Trophoblast cell (in vitro differentiated cells and primary cell): ENCODE results near the gene FRMD8.
"Not testable (repeated sequence)": the region's sequence is repeated elsewhere in the genome, so short reads cannot be mapped to it uniquely, and the experiment has no call there.

Experiments used
- DNase-seq, 2 donors: peaks; one replicate each; pipeline ENCODE4 v3.0.0-alpha.2; 2016
- H2AFZ ChIP-seq: 2 replicates; pipeline ENCODE4 v1.6.1; 2013; ENCODE audit warnings: low read length, moderate library complexity, mild to moderate bottlenecking; ENCODE audit not compliant: insufficient read depth, poor library complexity
- H2AK5ac ChIP-seq: 2 replicates; pipeline ENCODE4 v1.6.1; 2013; ENCODE audit warnings: mild to moderate bottlenecking, low read length
- H2BK120ac ChIP-seq: 2 replicates; pipeline ENCODE4 v1.6.1; 2013; ENCODE audit warnings: low read length, mild to moderate bottlenecking, moderate library complexity; ENCODE audit not compliant: insufficient read depth, poor library complexity
- H2BK12ac ChIP-seq: 2 replicates; pipeline ENCODE4 v1.6.1; 2013; ENCODE audit warnings: mild to moderate bottlenecking, low read length, moderate library complexity
- H2BK5ac ChIP-seq: 2 replicates; pipeline ENCODE4 v1.6.1; 2013; ENCODE audit warnings: low read length, low read depth, moderate library complexity, mild to moderate bottlenecking; ENCODE audit not compliant: poor library complexity
- H3K14ac ChIP-seq: 2 replicates; pipeline ENCODE4 v1.6.1; 2013; ENCODE audit warnings: mild to moderate bottlenecking, low read length
- H3K18ac ChIP-seq: 2 replicates; pipeline ENCODE4 v1.6.1; 2013; ENCODE audit warnings: mild to moderate bottlenecking, low read length
- H3K23ac ChIP-seq: 2 replicates; pipeline ENCODE4 v1.6.1; 2013; ENCODE audit warnings: low read length
- H3K27ac ChIP-seq: 2 replicates; pipeline ENCODE4 v1.5.1; 2013; ENCODE audit warnings: low read depth, mild to moderate bottlenecking, inconsistent platforms, low read length, moderate library complexity
- H3K27me3 ChIP-seq: 2 replicates; pipeline ENCODE4 v1.6.1; 2013; ENCODE audit warnings: inconsistent platforms, mild to moderate bottlenecking, low read length, moderate library complexity; ENCODE audit not compliant: insufficient read depth
- H3K36me3 ChIP-seq, 2 experiments: 1 replicate in 1 of 2; 2 replicates in 1 of 2; pipeline ENCODE4 v1.6.1; 2013; ENCODE audit warnings: low read length in 2 of 2, mild to moderate bottlenecking in 2 of 2, moderate library complexity in 1 of 2; ENCODE audit not compliant: insufficient read depth in 2 of 2, control insufficient read depth in 1 of 2
- H3K4ac ChIP-seq: 2 replicates; pipeline ENCODE4 v1.6.1; 2013; ENCODE audit warnings: low read depth, mild to moderate bottlenecking, low read length, moderate library complexity
- H3K4me1 ChIP-seq, 2 experiments: 1 replicate in 1 of 2; 2 replicates in 1 of 2; pipeline ENCODE4 v1.6.1; 2013; ENCODE audit warnings: low read length in 2 of 2, mild to moderate bottlenecking in 2 of 2, moderate library complexity in 1 of 2; ENCODE audit not compliant: insufficient read depth in 2 of 2, control insufficient read depth in 1 of 2
- H3K4me2 ChIP-seq: 2 replicates; pipeline ENCODE4 v1.6.1; 2013; ENCODE audit warnings: inconsistent platforms, mild to moderate bottlenecking, low read length, moderate library complexity
- H3K4me3 ChIP-seq: 2 replicates; pipeline ENCODE4 v1.5.1; 2013; ENCODE audit warnings: mild to moderate bottlenecking, low read depth, low read length, inconsistent platforms
- H3K79me1 ChIP-seq: one replicate; pipeline ENCODE4 v1.6.1; 2013; ENCODE audit warnings: low read length
- H3K79me2 ChIP-seq: 2 replicates; pipeline ENCODE4 v1.6.1; 2013; ENCODE audit warnings: low read length, mild to moderate bottlenecking; ENCODE audit not compliant: control insufficient read depth, insufficient read depth, poor library complexity
- H3K9ac ChIP-seq: 2 replicates; pipeline ENCODE4 v1.6.1; 2013; ENCODE audit warnings: mild to moderate bottlenecking, low read length
- H3K9me3 ChIP-seq: 2 replicates; pipeline ENCODE4 v1.6.1; 2013; ENCODE audit warnings: low read depth, mild to moderate bottlenecking, control low read depth, inconsistent platforms, low read length; ENCODE audit not compliant: insufficient read depth
- H4K12ac ChIP-seq: 2 replicates; pipeline ENCODE4 v1.6.1; 2013; ENCODE audit warnings: low read depth, mild to moderate bottlenecking, low read length, moderate library complexity
- H4K8ac ChIP-seq: 2 replicates; pipeline ENCODE4 v1.6.1; 2013; ENCODE audit warnings: low read depth, mild to moderate bottlenecking, low read length, moderate library complexity
- H4K91ac ChIP-seq: one replicate; pipeline ENCODE4 v1.6.1; 2013; ENCODE audit warnings: low read depth, mild to moderate bottlenecking, low read length, moderate library complexity
- WGBS: extraction: QIAGEN DNeasy Blood & Tissue Kit; methylation state at CpG from one replicate; pipeline ENCODE4 v1.1.7; 2013; ENCODE audit warnings: missing lambda C conversion rate; ENCODE audit not compliant: insufficient read length, insufficient coverage; ENCODE audit errors: extremely low coverage; 5-methylcytosine and 5-hydroxymethylcytosine counted together

FRMD8 gene

DNA sequence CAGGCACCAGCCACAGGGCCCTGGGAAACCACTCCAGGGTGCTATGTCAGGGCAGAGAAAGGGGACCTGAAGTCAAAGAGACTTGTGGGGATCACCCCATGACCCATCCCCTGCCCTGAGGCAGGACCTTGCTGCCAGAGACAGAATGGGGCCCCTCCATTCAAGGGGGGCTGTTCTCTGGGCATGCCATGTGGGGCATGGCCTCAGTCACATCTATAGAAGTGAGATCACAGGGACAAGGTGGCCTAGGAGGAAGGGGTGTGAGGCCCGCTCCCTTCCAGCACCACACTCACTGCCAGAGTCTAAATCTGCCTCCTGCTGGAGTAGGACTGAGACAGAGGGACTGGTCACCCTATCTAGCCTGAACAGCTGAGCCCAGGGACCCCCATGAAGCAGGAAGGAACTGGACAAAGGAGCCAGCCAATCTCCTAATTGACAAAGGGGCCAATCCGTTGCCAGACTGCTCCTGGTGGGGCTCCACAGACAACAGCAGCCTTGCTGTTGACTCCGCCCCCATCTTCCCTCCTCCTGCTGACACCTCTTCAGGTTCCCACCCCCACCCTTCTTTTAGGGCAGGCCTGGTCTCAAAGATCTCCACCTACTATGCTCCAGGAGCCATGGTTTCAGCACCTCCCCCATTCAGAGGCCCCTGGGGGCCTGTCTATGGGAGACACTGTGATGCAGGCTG lies 62.1 kb downstream of the FRMD8 start:
- Histone ChIP-seq H4K91ac (no peak overlapping the region), H2BK12ac (no peak overlapping the region), H3K4me1 (peaks cover 8 to 18% of the 10 kb centered on the region in 2 experiments), H3K4me3 (no peak overlapping the region), H3K79me2 (no peaks in the 10 kb centered on the region), H3K27ac (no peak overlapping the region), H2AK5ac (no peak overlapping the region), H3K9ac (no peak overlapping the region), H2BK120ac (no peak overlapping the region), H4K12ac (no peak overlapping the region), H3K23ac (no peak overlapping the region), H3K79me1 (peaks cover 8% of the 10 kb centered on the region), H3K18ac (no peak overlapping the region), H3K4me2 (no peak overlapping the region), H4K8ac (no peak overlapping the region), H2AFZ (no peak overlapping the region), H2BK5ac (no peak overlapping the region), H3K36me3 (peaks cover 14 to 24% of the 10 kb centered on the region in 2 experiments), H3K27me3 (no peaks in the 10 kb centered on the region), H3K14ac (no peak overlapping the region), H3K4ac (no peak overlapping the region), H3K9me3 (peaks cover 4% of the 10 kb centered on the region)
- peak; percentile 68 to 76 for DNase-seq
- no CpG with 5 or more reads among the region's 3 CpGs for WGBS

DNA sequence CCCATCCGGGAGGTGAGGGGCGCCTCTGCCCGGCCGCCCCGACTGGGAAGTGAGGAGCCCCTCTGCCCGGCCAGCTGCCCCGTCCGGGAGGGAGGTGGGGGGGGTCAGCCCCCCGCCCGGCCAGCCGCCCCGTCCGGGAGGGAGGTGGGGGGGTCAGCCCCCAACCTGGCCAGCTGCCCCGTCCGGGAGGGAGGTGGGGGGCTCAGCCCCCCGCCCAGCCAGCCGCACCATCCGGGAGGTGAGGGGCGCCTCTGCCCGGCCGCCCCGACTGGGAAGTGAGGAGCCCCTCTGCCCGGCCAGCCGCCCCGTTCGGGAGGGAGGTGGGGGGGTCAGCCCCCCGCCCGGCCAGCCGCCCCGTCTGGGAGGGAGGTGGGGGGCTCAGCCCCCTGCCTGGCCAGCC lies 64.9 kb downstream of the FRMD8 start:
- not testable (repeated sequence) for H4K8ac ChIP-seq, H2AK5ac ChIP-seq, H2BK5ac ChIP-seq, H2BK120ac ChIP-seq, H3K9me3 ChIP-seq, H3K4me2 ChIP-seq, H3K27me3 ChIP-seq, H3K79me2 ChIP-seq, H3K23ac ChIP-seq, H4K91ac ChIP-seq, H4K12ac ChIP-seq, H2BK12ac ChIP-seq, H3K9ac ChIP-seq, H3K4me1 ChIP-seq, H3K79me1 ChIP-seq, H3K4ac ChIP-seq, H3K36me3 ChIP-seq, DNase-seq, H3K4me3 ChIP-seq, H3K18ac ChIP-seq, H2AFZ ChIP-seq, H3K14ac ChIP-seq, H3K27ac ChIP-seq
- no CpG with 5 or more reads among the region's 30 CpGs for WGBS

DNA sequence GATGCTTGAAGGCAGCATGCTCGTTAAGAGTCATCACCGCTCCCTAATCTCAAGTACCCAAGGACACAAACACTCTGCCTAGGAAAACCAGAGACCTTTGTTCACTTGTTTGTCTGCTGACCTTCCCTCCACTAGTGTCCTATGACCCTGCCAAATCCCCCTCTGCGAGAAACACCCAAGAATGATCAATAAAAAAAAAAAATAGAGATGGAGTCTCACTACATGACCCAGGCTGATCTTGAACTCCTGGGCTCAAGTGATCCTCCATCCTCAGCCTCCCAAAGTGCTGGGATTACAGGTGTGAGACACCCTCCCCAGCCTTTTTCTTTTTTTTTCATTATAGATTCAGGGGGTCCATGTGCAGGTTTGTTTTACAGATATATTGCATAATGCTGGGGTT lies 65.8 kb downstream of the FRMD8 start:
- H3K4ac ChIP-seq, H3K27me3 ChIP-seq, H3K27ac ChIP-seq, H2AFZ ChIP-seq, H3K79me1 ChIP-seq, H3K79me2 ChIP-seq, H3K4me1 ChIP-seq, H3K4me2 ChIP-seq, H4K91ac ChIP-seq, H2BK12ac ChIP-seq, H3K23ac ChIP-seq, H3K9ac ChIP-seq, H3K36me3 ChIP-seq, H2BK120ac ChIP-seq, H2BK5ac ChIP-seq, H4K8ac ChIP-seq, H3K4me3 ChIP-seq, DNase-seq, H4K12ac ChIP-seq, H3K18ac ChIP-seq, H2AK5ac ChIP-seq, H3K9me3 ChIP-seq, H3K14ac ChIP-seq: not testable (repeated sequence)
- no CpG with 5 or more reads among the region's 3 CpGs for WGBS

DNA sequence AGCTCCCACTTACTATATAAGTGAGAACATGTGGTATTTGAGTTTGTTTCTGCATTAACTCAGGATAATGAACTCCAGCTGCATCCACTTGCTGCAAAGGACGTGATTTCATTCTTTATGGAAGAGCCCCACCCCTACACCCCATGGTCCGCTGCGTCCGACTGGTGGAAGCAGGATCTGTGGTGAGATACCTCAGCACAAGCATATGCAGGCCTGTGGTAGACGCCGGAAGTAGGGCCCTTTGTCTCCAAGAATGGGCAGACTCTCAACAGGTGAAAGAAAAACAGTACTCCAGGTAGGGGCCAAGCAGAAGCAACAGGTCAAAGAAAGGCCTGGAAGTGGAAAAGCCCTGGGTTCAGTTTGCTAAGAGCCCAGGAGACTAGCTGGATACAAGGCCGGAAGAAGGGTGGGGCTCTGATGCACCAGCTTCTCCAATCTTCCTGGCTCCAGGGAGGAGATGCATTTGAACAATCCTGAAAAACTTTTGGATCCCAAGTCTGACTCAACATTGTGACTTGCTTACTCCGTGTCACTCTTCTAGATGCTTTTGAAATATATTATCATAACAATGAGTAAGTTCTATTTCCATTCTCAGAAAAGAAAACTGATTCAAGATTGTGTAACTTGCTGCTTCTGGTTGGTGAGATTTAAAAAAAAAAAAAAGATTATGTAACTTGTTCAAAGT lies 66.5 kb downstream of the FRMD8 start:
- Histone ChIP-seq H2BK12ac (peak overlapping the region; percentile 53), H4K91ac (peak overlapping the region; percentile 22), H3K14ac (no peak overlapping the region), H2AK5ac (no peak overlapping the region), H3K4me3 (no peak overlapping the region), H3K79me1 (peaks cover 7% of the 10 kb centered on the region), H3K4ac (no peak overlapping the region), H3K9ac (no peak overlapping the region), H3K27ac (no peak overlapping the region), H4K12ac (no peak overlapping the region), H3K4me2 (no peak overlapping the region), H4K8ac (no peak overlapping the region), H3K18ac (no peak overlapping the region), H3K9me3 (peaks cover 4% of the 10 kb centered on the region), H3K4me1 (peaks cover 0 to 3% of the 10 kb centered on the region in 2 experiments), H2AFZ (no peak overlapping the region), H3K36me3 (no peaks in the 10 kb centered on the region), H3K27me3 (no peaks in the 10 kb centered on the region), H3K79me2 (peaks cover 3% of the 10 kb centered on the region), H3K23ac (no peak overlapping the region), H2BK120ac (no peak overlapping the region), H2BK5ac (no peak overlapping the region)
- DNase-seq = peak in 1 of 2 donors; percentile 73
- no CpG with 5 or more reads among the region's 8 CpGs for WGBS
